OCI-LY7 (cell line): Measurements from ENCODE around the gene ENDOG. TPM values are rescaled to one million over a fixed set of nuclear protein-coding genes. Genes with fewer than 3 reads are reported as not detected.

Experiments used
- BruUV-seq: library from RNA; stranded (reverse); fragments of 400-500 nt; replicated peaks from 2 replicates; lab custom pipeline; 2021; lab: Mats Ljungman, UMichigan
- CTCF ChIA-PET: fragments of 300-600 bp; sonication (Branson Sonifier 250); formaldehyde crosslinking; loops from one replicate; lab custom pipeline; 2022; ENCODE audit warnings: antibody characterized with exemption; ENCODE audit not compliant: unreplicated experiment; lab: Charles Lee
- POLR2A ChIA-PET: fragments of 300-600 bp; sonication (Branson Sonifier 250); formaldehyde crosslinking; loops from one replicate; lab custom pipeline; 2022; ENCODE audit warnings: antibody characterized with exemption; lab: Charles Lee
- DNase-seq: peaks from one replicate; pipeline ENCODE4 v3.0.0-alpha.2; 2015; ENCODE audit warnings: low spot score
- H2AFZ ChIP-seq: fragments of 200-600 bp; sonication (generic), shearing (Covaris generic); 2 replicates; pipeline ENCODE4 v1.6.1; 2014; ENCODE audit warnings: mild to moderate bottlenecking, antibody characterized with exemption, low read length, moderate library complexity
- H3K27ac ChIP-seq: fragments of 200-600 bp; sonication (generic); 2 replicates; pipeline ENCODE4 v1.5.1; 2014; ENCODE audit warnings: mixed run types, low read depth, mild to moderate bottlenecking, moderate library complexity, low read length, inconsistent platforms; ENCODE audit not compliant: poor library complexity, severe bottlenecking
- H3K36me3 ChIP-seq: fragments of 200-600 bp; sonication (generic); 2 replicates; pipeline ENCODE4 v1.6.1; 2014; ENCODE audit warnings: mild to moderate bottlenecking, antibody characterized with exemption, low read length, moderate library complexity, mixed read lengths; ENCODE audit not compliant: insufficient read depth
- H3K4me1 ChIP-seq: fragments of 200-600 bp; sonication (generic); 2 replicates; pipeline ENCODE4 v1.5.1; 2014; ENCODE audit warnings: mild to moderate bottlenecking, low read length; ENCODE audit not compliant: insufficient read depth, poor library complexity, severe bottlenecking
- H3K4me2 ChIP-seq: fragments of 200-600 bp; sonication (generic); 2 replicates; pipeline ENCODE4 v1.6.1; 2014; ENCODE audit warnings: mild to moderate bottlenecking, low read length
- H3K4me3 ChIP-seq: fragments of 200-600 bp; sonication (generic); 2 replicates; pipeline ENCODE4 v1.5.1; 2014; ENCODE audit warnings: mild to moderate bottlenecking, low read depth, low read length; ENCODE audit not compliant: poor library complexity, severe bottlenecking
- H3K79me2 ChIP-seq: fragments of 200-600 bp; sonication (generic); 2 replicates; pipeline ENCODE4 v1.6.1; 2016; ENCODE audit warnings: low read depth, mild to moderate bottlenecking, low read length, moderate library complexity, mixed read lengths; ENCODE audit not compliant: insufficient read depth
- H3K9me2 ChIP-seq: fragments of 200-600 bp; sonication (generic); 2 replicates; pipeline ENCODE4 v1.6.1; 2016; ENCODE audit warnings: mild to moderate bottlenecking, low read length, mixed read lengths; ENCODE audit not compliant: insufficient read depth
- H3K9me3 ChIP-seq: fragments of 200-600 bp; sonication (generic); 2 replicates; pipeline ENCODE4 v1.6.1; 2014; ENCODE audit warnings: mild to moderate bottlenecking, mixed run types, low read length, mixed read lengths
- H4K20me1 ChIP-seq: fragments of 200-600 bp; sonication (generic); 2 replicates; pipeline ENCODE4 v1.6.1; 2014; ENCODE audit warnings: mild to moderate bottlenecking, antibody characterized with exemption, low read length, moderate library complexity, mixed read lengths; ENCODE audit not compliant: insufficient read depth
- CTCF ChIP-seq: fragments of 200-600 bp; sonication (generic); conservative IDR thresholded peaks from 2 replicates; pipeline ENCODE4 v1.5.1; 2014; ENCODE audit warnings: mild to moderate bottlenecking, antibody characterized with exemption, low read length, moderate library complexity, mixed read lengths
- EZH2phosphoT487 ChIP-seq: fragments of 200-600 bp; sonication (generic); IDR thresholded peaks from 2 replicates; pipeline ENCODE4 v1.6.1; 2018; ENCODE audit warnings: low read depth, borderline replicate concordance, mild to moderate bottlenecking, mixed run types, antibody characterized with exemption, low read length, moderate library complexity, mixed read lengths
- intact Hi-C: fragments of 100-400 bp; cut with micrococcal nuclease; formaldehyde crosslinking; loops from one replicate; pipeline ENCODE4 v1.10.0; 2022; ENCODE audit not compliant: unreplicated experiment
- total RNA-seq, 2 experiments: library from RNA; depleted of rRNA in 1 of 2; stranded (reverse); fragments of >200 nt in 1 of 2; shearing (Covaris generic) in 1 of 2; gene quantifications; 2 replicates each; pipeline ENCODE4 v1.2.3, GENCODE V29; 2014 to 2022

Gene ENDOG
- total RNA-seq, 2 experiments from 2014 or later, result 29.4 to 35.2 TPM

GRCh38 chr9:128782669-128783068, 35.6 kb upstream of the ENDOG start:
- Histone ChIP-seq H3K27ac (peak overlapping the region; percentile 100), H3K4me2 (peak overlapping the region; percentile 25; the same call in 1 of the 2 replicates), H3K4me3 (no peak overlapping the region), H4K20me1 (no peaks in the 10 kb centered on the region), H3K9me3 (peaks cover 30% of the 10 kb centered on the region; the same call in 1 of the 2 replicates), H3K4me1 (peaks cover 49% of the 10 kb centered on the region), H3K79me2 (peaks cover 5% of the 10 kb centered on the region), H3K9me2 (no peaks in the 10 kb centered on the region), H3K36me3 (no peaks in the 10 kb centered on the region; the same call in 1 of the 2 replicates), H2AFZ (peak overlapping the region; percentile 72; the same call in 1 of the 2 replicates)
- ChIA-PET CTCF (interaction anchor here (0.6 kb wide), 1 partner anchor 20 kb away, joined by 3 read pairs; no protein-coding TSS in a partner anchor), POLR2A (interaction anchor here (2.1 kb wide), 1 partner anchor 10 kb away, joined by 9 read pairs; the partner anchor contains the start of gene ZER1)
- no TSS peak for BruUV-seq
- intact Hi-C loops, result loop anchor here (10.0 kb wide), 1 partner anchor 138 kb away; no protein-coding TSS in a partner anchor
- no peak for TF ChIP-seq CTCF
- TF ChIP-seq EZH2phosphoT487, result no peak
- DNase-seq, result no peak

GRCh38 chr9:128785427-128785826, 32.9 kb upstream of the ENDOG start:
- Histone ChIP-seq H3K4me3 (no peak overlapping the region), H3K79me2 (peaks cover 17% of the 10 kb centered on the region), H3K27ac (no peak overlapping the region), H4K20me1 (no peaks in the 10 kb centered on the region), H3K4me2 (no peak overlapping the region), H3K36me3 (peaks cover 9% of the 10 kb centered on the region), H3K4me1 (peaks cover 53% of the 10 kb centered on the region), H3K9me3 (peaks cover 23% of the 10 kb centered on the region; the same call in 1 of the 2 replicates), H3K9me2 (no peaks in the 10 kb centered on the region), H2AFZ (no peak overlapping the region)
- TF ChIP-seq CTCF, result no peak
- no TSS peak for BruUV-seq
- DNase-seq, result no peak
- intact Hi-C loops, result loop anchor here (10.0 kb wide), 1 partner anchor 141 kb away; no protein-coding TSS in a partner anchor
- ChIA-PET POLR2A (interaction anchor here (0.6 to 0.7 kb wide), 3 partner anchors 20 to 330 kb away, joined by 3 to 4 read pairs (median 4); no protein-coding TSS in a partner anchor), CTCF (no interaction called here)
